Measurements from ENCODE around the gene TDRD5.

DNA sequence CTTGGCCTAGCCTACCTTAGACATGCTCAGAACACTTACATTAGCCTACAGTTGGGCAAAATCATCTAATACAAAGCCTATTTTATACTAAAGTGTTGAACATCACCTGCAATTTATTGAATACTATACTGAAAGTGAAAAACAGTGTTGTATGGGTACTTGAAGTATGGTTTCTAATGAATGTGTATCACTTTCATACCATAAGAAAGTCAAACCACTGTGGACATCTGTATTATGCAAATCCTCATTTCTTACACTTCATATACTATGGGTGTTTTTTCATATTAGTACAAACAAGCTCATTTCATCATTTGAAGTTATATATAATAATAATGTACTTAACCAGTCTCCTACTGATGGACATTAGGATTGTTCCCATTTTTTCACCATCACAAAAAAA lies 41.2 kb downstream of the TDRD5 start:
- TF ChIP-seq, protein P1, sequence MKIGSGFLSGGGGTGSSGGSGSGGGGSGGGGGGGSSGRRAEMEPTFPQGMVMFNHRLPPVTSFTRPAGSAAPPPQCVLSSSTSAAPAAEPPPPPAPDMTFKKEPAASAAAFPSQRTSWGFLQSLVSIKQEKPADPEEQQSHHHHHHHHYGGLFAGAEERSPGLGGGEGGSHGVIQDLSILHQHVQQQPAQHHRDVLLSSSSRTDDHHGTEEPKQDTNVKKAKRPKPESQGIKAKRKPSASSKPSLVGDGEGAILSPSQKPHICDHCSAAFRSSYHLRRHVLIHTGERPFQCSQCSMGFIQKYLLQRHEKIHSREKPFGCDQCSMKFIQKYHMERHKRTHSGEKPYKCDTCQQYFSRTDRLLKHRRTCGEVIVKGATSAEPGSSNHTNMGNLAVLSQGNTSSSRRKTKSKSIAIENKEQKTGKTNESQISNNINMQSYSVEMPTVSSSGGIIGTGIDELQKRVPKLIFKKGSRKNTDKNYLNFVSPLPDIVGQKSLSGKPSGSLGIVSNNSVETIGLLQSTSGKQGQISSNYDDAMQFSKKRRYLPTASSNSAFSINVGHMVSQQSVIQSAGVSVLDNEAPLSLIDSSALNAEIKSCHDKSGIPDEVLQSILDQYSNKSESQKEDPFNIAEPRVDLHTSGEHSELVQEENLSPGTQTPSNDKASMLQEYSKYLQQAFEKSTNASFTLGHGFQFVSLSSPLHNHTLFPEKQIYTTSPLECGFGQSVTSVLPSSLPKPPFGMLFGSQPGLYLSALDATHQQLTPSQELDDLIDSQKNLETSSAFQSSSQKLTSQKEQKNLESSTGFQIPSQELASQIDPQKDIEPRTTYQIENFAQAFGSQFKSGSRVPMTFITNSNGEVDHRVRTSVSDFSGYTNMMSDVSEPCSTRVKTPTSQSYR (CRISPR knock-in tag; IDR thresholded peaks at IDR 0.05), result no peak
- TF ChIP-seq, protein P2, sequence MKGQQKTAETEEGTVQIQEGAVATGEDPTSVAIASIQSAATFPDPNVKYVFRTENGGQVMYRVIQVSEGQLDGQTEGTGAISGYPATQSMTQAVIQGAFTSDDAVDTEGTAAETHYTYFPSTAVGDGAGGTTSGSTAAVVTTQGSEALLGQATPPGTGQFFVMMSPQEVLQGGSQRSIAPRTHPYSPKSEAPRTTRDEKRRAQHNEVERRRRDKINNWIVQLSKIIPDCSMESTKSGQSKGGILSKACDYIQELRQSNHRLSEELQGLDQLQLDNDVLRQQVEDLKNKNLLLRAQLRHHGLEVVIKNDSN (CRISPR knock-in tag; IDR thresholded peaks at IDR 0.05), result no peak
- TF ChIP-seq, protein P3, sequence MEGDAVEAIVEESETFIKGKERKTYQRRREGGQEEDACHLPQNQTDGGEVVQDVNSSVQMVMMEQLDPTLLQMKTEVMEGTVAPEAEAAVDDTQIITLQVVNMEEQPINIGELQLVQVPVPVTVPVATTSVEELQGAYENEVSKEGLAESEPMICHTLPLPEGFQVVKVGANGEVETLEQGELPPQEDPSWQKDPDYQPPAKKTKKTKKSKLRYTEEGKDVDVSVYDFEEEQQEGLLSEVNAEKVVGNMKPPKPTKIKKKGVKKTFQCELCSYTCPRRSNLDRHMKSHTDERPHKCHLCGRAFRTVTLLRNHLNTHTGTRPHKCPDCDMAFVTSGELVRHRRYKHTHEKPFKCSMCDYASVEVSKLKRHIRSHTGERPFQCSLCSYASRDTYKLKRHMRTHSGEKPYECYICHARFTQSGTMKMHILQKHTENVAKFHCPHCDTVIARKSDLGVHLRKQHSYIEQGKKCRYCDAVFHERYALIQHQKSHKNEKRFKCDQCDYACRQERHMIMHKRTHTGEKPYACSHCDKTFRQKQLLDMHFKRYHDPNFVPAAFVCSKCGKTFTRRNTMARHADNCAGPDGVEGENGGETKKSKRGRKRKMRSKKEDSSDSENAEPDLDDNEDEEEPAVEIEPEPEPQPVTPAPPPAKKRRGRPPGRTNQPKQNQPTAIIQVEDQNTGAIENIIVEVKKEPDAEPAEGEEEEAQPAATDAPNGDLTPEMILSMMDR (IDR thresholded peaks at IDR 0.05), result no peak
- TF ChIP-seq SP1 (CRISPR knock-in tag; conservative IDR thresholded peaks at IDR 0.05) (no peak), GTF2I (CRISPR knock-in tag; conservative IDR thresholded peaks at IDR 0.05) (no peak), NFATC4 (CRISPR knock-in tag; IDR thresholded peaks at IDR 0.05) (no peak), JUN (CRISPR knock-in tag; IDR thresholded peaks at IDR 0.05) (no peak), NR1H2 (CRISPR knock-in tag; IDR thresholded peaks at IDR 0.05) (no peak), ZNF396 (CRISPR knock-in tag; IDR thresholded peaks at IDR 0.05; ENCODE audit: borderline replicate concordance) (no peak), ZNF232 (CRISPR knock-in tag; IDR thresholded peaks at IDR 0.05) (no peak), CREB1 (CRISPR knock-in tag; IDR thresholded peaks at IDR 0.05) (no peak)
- TF ChIP-seq, protein P4, sequence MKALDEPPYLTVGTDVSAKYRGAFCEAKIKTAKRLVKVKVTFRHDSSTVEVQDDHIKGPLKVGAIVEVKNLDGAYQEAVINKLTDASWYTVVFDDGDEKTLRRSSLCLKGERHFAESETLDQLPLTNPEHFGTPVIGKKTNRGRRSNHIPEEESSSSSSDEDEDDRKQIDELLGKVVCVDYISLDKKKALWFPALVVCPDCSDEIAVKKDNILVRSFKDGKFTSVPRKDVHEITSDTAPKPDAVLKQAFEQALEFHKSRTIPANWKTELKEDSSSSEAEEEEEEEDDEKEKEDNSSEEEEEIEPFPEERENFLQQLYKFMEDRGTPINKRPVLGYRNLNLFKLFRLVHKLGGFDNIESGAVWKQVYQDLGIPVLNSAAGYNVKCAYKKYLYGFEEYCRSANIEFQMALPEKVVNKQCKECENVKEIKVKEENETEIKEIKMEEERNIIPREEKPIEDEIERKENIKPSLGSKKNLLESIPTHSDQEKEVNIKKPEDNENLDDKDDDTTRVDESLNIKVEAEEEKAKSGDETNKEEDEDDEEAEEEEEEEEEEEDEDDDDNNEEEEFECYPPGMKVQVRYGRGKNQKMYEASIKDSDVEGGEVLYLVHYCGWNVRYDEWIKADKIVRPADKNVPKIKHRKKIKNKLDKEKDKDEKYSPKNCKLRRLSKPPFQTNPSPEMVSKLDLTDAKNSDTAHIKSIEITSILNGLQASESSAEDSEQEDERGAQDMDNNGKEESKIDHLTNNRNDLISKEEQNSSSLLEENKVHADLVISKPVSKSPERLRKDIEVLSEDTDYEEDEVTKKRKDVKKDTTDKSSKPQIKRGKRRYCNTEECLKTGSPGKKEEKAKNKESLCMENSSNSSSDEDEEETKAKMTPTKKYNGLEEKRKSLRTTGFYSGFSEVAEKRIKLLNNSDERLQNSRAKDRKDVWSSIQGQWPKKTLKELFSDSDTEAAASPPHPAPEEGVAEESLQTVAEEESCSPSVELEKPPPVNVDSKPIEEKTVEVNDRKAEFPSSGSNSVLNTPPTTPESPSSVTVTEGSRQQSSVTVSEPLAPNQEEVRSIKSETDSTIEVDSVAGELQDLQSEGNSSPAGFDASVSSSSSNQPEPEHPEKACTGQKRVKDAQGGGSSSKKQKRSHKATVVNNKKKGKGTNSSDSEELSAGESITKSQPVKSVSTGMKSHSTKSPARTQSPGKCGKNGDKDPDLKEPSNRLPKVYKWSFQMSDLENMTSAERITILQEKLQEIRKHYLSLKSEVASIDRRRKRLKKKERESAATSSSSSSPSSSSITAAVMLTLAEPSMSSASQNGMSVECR (CRISPR knock-in tag; IDR thresholded peaks at IDR 0.05; ENCODE audit: borderline replicate concordance), result no peak

All from WTC11 (cell line).